Ascending aorta (tissue), 2 donors: ENCODE results near the gene CCDC137. TPM values are rescaled to one million over a fixed set of nuclear protein-coding genes. Genes with fewer than 3 reads are reported as not detected.
"Not testable (repeated sequence)": the region's sequence is repeated elsewhere in the genome, so short reads cannot be mapped to it uniquely, and the experiment has no call there.

Source experiments
- DNase-seq, 2 donors: peaks; one replicate each; pipeline ENCODE4 v3.0.0-alpha.2; 2019; ENCODE audit warnings: low spot score in 2 of 2
- H3K27ac ChIP-seq, 2 donors: fragments of 200-600 bp; sonication (generic); one replicate each; pipeline ENCODE4 v1.5.1; 2016 to 2017; ENCODE audit warnings: mild to moderate bottlenecking in 1 of 2
- H3K27me3 ChIP-seq: fragments of 200-600 bp; sonication (generic); one replicate; pipeline ENCODE4 v1.5.1; 2017
- H3K36me3 ChIP-seq, 2 donors: fragments of 200-600 bp; sonication (generic); one replicate each; pipeline ENCODE4 v1.5.1; 2016
- H3K4me1 ChIP-seq, 2 donors: fragments of 200-600 bp; sonication (generic); one replicate each; pipeline ENCODE4 v1.5.1; 2016 to 2017; ENCODE audit warnings: mild to moderate bottlenecking in 1 of 2
- H3K4me3 ChIP-seq, 2 donors: fragments of 200-600 bp; sonication (generic); one replicate each; pipeline ENCODE4 v1.5.1; 2016 to 2017; ENCODE audit warnings: mild to moderate bottlenecking in 1 of 2
- H3K9me3 ChIP-seq, 2 donors: fragments of 200-600 bp; sonication (generic); one replicate each; pipeline ENCODE4 v1.5.1; 2016
- intact Hi-C: fragments of 100-400 bp; cut with DNase I; formaldehyde crosslinking; loops from one replicate; pipeline ENCODE4 v1.15.1; 2023
- total RNA-seq: library from RNA; depleted of rRNA; stranded (reverse); fragments of >200 nt; gene quantifications from one replicate; pipeline ENCODE4 v1.1.0, GENCODE V29; 2016
- TF ChIP-seq, protein P1 (sequence below), 3 experiments: fragments of 200-600 bp in 2 of 3; fragments of 450-650 bp in 1 of 3; sonication (generic) in 2 of 3; IDR thresholded peaks; one replicate each; pipeline ENCODE4 v1.5.1; 2016 to 2019; ENCODE audit warnings: antibody characterized with exemption in 3 of 3, mild to moderate bottlenecking in 1 of 3, moderate library complexity in 1 of 3

The CCDC137 gene, protein sequence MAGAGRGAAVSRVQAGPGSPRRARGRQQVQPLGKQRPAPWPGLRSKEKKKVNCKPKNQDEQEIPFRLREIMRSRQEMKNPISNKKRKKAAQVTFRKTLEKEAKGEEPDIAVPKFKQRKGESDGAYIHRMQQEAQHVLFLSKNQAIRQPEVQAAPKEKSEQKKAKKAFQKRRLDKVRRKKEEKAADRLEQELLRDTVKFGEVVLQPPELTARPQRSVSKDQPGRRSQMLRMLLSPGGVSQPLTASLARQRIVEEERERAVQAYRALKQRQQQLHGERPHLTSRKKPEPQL
- 15.8 TPM for total RNA-seq

GRCh38 chr17:81666342-81667191 is at the start of gene CCDC137, which contains the start of gene OXLD1:
TSS of gene CCDC137 (plus strand) at chr17:81666737. CDS start at chr17:81666767, 30 bp downstream.
TSS of gene OXLD1 (minus strand) at chr17:81666605. CDS start at chr17:81666577, 28 bp downstream.
- H3K27ac ChIP-seq = peak within 1 kb of the TSS; percentile 65 to 80
- intact Hi-C loops = loop anchor here (1.0 kb wide), 3 partner anchors 17 to 46 kb away; partner anchors contain the start of genes ARL16, NPLOC4, SLC25A10 and TSPAN10
- peaks cover 3 to 17% of the 10 kb centered on the region in 2 donors for H3K4me1 ChIP-seq
- peak within 1 kb of the TSS; percentile 68 to 69 for H3K4me3 ChIP-seq
- H3K36me3 ChIP-seq = peaks cover 18 to 24% of the 10 kb centered on the region in 2 donors
- H3K9me3 ChIP-seq = no peaks in the 10 kb centered on the region
- DNase-seq = peak; percentile 79 to 97
- no peaks in the 10 kb centered on the region for H3K27me3 ChIP-seq
- TF ChIP-seq, protein P1, sequence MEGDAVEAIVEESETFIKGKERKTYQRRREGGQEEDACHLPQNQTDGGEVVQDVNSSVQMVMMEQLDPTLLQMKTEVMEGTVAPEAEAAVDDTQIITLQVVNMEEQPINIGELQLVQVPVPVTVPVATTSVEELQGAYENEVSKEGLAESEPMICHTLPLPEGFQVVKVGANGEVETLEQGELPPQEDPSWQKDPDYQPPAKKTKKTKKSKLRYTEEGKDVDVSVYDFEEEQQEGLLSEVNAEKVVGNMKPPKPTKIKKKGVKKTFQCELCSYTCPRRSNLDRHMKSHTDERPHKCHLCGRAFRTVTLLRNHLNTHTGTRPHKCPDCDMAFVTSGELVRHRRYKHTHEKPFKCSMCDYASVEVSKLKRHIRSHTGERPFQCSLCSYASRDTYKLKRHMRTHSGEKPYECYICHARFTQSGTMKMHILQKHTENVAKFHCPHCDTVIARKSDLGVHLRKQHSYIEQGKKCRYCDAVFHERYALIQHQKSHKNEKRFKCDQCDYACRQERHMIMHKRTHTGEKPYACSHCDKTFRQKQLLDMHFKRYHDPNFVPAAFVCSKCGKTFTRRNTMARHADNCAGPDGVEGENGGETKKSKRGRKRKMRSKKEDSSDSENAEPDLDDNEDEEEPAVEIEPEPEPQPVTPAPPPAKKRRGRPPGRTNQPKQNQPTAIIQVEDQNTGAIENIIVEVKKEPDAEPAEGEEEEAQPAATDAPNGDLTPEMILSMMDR (IDR thresholded peaks at IDR 0.05) = no peak

GRCh38 chr17:81616877-81617276 is 49.7 kb upstream of the CCDC137 start:
- TF ChIP-seq, protein P1 (IDR thresholded peaks at IDR 0.05) = no peak
- no peak overlapping the region for H3K27ac ChIP-seq
- H3K27me3 ChIP-seq = no peaks in the 10 kb centered on the region
- peaks cover 0 to 9% of the 10 kb centered on the region in 2 donors for H3K4me1 ChIP-seq
- DNase-seq = no peak
- intact Hi-C loops = no loop called here
- H3K36me3 ChIP-seq = peaks cover 38 to 43% of the 10 kb centered on the region in 2 donors
- no peak overlapping the region for H3K4me3 ChIP-seq
- no peaks in the 10 kb centered on the region for H3K9me3 ChIP-seq

DNA sequence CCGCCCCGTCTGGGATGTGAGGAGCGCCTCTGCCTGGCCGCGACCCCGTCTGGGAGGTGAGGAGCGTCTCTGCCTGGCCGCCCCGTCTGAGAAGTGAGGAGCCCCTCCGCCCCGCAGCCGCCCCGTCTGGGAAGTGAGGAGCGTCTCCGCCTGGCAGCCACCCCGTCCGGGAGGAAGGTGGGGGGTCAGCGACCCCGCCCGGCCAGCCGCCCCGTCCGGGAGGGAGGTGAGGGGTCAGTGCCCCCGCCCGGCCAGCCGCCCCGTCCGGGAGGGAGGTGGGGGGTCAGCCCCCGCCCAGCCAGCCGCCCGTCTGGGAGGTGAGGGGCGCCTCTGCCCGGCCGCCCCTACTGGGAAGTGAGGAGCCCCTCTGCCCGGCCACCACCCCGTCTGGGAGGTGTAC is 48.2 kb upstream of the CCDC137 start:
- H3K27ac ChIP-seq, DNase-seq, intact Hi-C loops, H3K9me3 ChIP-seq, H3K4me3 ChIP-seq, H3K4me1 ChIP-seq, H3K27me3 ChIP-seq: not testable (repeated sequence)
- peaks cover 38 to 46% of the 10 kb centered on the region in 2 donors for H3K36me3 ChIP-seq

- Histone ChIP-seq H3K27ac (no peak overlapping the region), H3K36me3 (peaks cover 66 to 77% of the 10 kb centered on the region in 2 donors), H3K4me1 (no peaks in the 10 kb centered on the region), H3K9me3 (no peaks in the 10 kb centered on the region), H3K4me3 (no peak overlapping the region), H3K27me3 (no peaks in the 10 kb centered on the region)
- no peak for DNase-seq
- TF ChIP-seq, protein P1 (IDR thresholded peaks at IDR 0.05) = no peak
- intact Hi-C loops = no loop called here
Observed at GRCh38 chr17:81621494-81622130, 44.9 kb upstream of the CCDC137 start.

GRCh38 chr17:81630274-81630673 is 36.3 kb upstream of the CCDC137 start:
- Histone ChIP-seq H3K4me3 (no peak overlapping the region), H3K36me3 (peaks cover 42 to 45% of the 10 kb centered on the region in 2 donors), H3K27ac (no peak overlapping the region), H3K9me3 (no peaks in the 10 kb centered on the region), H3K27me3 (no peaks in the 10 kb centered on the region), H3K4me1 (peaks cover 2 to 8% of the 10 kb centered on the region in 2 donors)
- intact Hi-C loops = no loop called here
- TF ChIP-seq, protein P1 (IDR thresholded peaks at IDR 0.05) = no peak
- DNase-seq = no peak
